ENCODE measurements around the gene XXYLT1.

The XXYLT1 gene

GRCh38 chr3:195151866-195152541 lies 119.0 kb downstream of the XXYLT1 start:
- Histone ChIP-seq H3K27ac (no peak overlapping the region), H3K4me3 (ENCODE audit: low read depth, low read length) (no peak overlapping the region), H3K9me3 (ENCODE audit: severe bottlenecking) (no peaks in the 10 kb centered on the region), H3K36me3 (no peaks in the 10 kb centered on the region), H3K27me3 (ENCODE audit: insufficient read depth, low read depth, severe bottlenecking) (no peaks in the 10 kb centered on the region)
- no peak for DNase-seq
- TF ChIP-seq, protein P1, sequence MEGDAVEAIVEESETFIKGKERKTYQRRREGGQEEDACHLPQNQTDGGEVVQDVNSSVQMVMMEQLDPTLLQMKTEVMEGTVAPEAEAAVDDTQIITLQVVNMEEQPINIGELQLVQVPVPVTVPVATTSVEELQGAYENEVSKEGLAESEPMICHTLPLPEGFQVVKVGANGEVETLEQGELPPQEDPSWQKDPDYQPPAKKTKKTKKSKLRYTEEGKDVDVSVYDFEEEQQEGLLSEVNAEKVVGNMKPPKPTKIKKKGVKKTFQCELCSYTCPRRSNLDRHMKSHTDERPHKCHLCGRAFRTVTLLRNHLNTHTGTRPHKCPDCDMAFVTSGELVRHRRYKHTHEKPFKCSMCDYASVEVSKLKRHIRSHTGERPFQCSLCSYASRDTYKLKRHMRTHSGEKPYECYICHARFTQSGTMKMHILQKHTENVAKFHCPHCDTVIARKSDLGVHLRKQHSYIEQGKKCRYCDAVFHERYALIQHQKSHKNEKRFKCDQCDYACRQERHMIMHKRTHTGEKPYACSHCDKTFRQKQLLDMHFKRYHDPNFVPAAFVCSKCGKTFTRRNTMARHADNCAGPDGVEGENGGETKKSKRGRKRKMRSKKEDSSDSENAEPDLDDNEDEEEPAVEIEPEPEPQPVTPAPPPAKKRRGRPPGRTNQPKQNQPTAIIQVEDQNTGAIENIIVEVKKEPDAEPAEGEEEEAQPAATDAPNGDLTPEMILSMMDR (IDR thresholded peaks at IDR 0.05; ENCODE audit: low read depth, low read length), result no peak

DNA sequence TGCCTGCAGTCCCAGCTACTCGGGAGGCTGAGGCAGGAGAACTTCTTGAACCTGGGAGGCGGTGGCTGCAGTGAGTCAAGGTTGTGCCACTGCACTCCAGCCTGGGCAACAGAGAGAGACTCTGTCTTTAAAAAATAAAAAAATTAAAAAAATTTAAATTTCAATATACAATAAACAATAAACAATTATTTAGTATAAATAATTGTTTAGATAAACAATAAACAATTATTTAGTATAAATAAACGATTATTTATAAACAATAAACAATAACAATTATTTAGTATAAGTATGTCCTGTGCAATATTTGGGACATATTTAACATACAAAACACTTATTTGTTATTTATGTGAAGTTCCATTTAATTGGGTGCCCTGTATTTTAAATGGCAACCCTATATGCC lies 119.6 kb downstream of the XXYLT1 start:
- Histone ChIP-seq H3K4me3 (ENCODE audit: low read depth, low read length) (no peak overlapping the region), H3K27ac (no peak overlapping the region), H3K9me3 (ENCODE audit: severe bottlenecking) (no peaks in the 10 kb centered on the region), H3K27me3 (ENCODE audit: insufficient read depth, low read depth, severe bottlenecking) (no peaks in the 10 kb centered on the region), H3K36me3 (no peaks in the 10 kb centered on the region)
- TF ChIP-seq, protein P1 (IDR thresholded peaks at IDR 0.05; ENCODE audit: low read depth, low read length), result no peak
- DNase-seq, result no peak

GRCh38 chr3:195150181-195151118 lies 120.5 kb downstream of the XXYLT1 start:
- Histone ChIP-seq H3K36me3 (no peaks in the 10 kb centered on the region), H3K4me3 (ENCODE audit: low read depth, low read length) (no peak overlapping the region), H3K9me3 (ENCODE audit: severe bottlenecking) (no peaks in the 10 kb centered on the region), H3K27me3 (ENCODE audit: insufficient read depth, low read depth, severe bottlenecking) (no peaks in the 10 kb centered on the region), H3K27ac (no peak overlapping the region)
- TF ChIP-seq, protein P1 (IDR thresholded peaks at IDR 0.05; ENCODE audit: low read depth, low read length), result no peak
- DNase-seq, result no peak

- H3K27ac ChIP-seq, result no peak overlapping the region
- no peak overlapping the region for H3K4me3 ChIP-seq (ENCODE audit: low read depth, low read length)
- no peaks in the 10 kb centered on the region for H3K27me3 ChIP-seq (ENCODE audit: insufficient read depth, low read depth, severe bottlenecking)
- DNase-seq, result no peak
- H3K9me3 ChIP-seq (ENCODE audit: severe bottlenecking), result no peaks in the 10 kb centered on the region
- H3K36me3 ChIP-seq, result no peaks in the 10 kb centered on the region
- TF ChIP-seq, protein P1 (IDR thresholded peaks at IDR 0.05; ENCODE audit: low read depth, low read length), result no peak
Observed at GRCh38 chr3:195149292-195150030, 121.5 kb downstream of the XXYLT1 start.

DNA sequence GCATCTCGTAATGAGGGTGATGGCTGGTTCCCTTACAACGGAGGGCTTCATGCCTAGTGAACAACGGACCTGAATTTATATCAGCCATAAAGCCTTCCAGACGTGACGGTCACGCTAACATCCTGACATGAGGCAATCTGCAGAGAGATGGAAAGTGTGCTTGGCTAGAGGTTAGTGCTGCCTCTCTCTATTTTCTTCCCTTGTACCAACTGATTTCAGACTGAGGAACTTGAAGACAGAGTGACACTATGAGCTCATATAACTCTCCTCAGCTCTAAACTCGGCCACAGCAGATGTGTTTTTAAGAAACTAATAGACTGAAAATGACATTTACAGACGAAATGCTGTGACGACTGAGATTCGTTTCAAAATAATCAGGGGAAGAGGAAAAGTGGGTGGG lies 122.4 kb downstream of the XXYLT1 start:
- Histone ChIP-seq H3K4me3 (ENCODE audit: low read depth, low read length) (no peak overlapping the region), H3K27ac (no peak overlapping the region), H3K27me3 (ENCODE audit: insufficient read depth, low read depth, severe bottlenecking) (no peaks in the 10 kb centered on the region), H3K36me3 (no peaks in the 10 kb centered on the region), H3K9me3 (ENCODE audit: severe bottlenecking) (no peaks in the 10 kb centered on the region)
- no peak for DNase-seq
- TF ChIP-seq, protein P1 (IDR thresholded peaks at IDR 0.05; ENCODE audit: low read depth, low read length), result no peak
